SK-N-SH (cell line): ENCODE results near the gene MAN2B2. TPM values are rescaled to one million over a fixed set of nuclear protein-coding genes. Genes with fewer than 3 reads are reported as not detected.

Source experiments
- CTCF ChIA-PET: fragments of 300-600, 350-600 bp; formaldehyde crosslinking; extraction: SDS; loops from one replicate; lab custom pipeline; 2021; lab: Yijun Ruan, JAX
- POLR2A ChIA-PET: fragments of 350-600 bp; sonication (Branson Sonifier 250); formaldehyde crosslinking; extraction: SDS; loops from one replicate; lab custom pipeline; 2020; ENCODE audit warnings: antibody characterized with exemption, inconsistent platforms; lab: Yijun Ruan, JAX
- DNase-seq: peaks from one replicate; pipeline ENCODE4 v3.0.0; 2012
- H2AFZ ChIP-seq: fragments of 200-600 bp; sonication (generic); 2 replicates; pipeline ENCODE4 v1.8.1; 2016; ENCODE audit warnings: antibody characterized with exemption, mild to moderate bottlenecking, low read depth
- H3F3A ChIP-seq: fragments of 200-600 bp; sonication (generic); replicated peaks from 2 replicates; pipeline ENCODE3; 2016; ENCODE audit warnings: antibody characterized with exemption, mild to moderate bottlenecking; ENCODE audit not compliant: insufficient read depth
- H3K27ac ChIP-seq, 2 experiments: fragments of 200-500 bp in 1 of 2; fragments of 200-600 bp in 1 of 2; sonication (Bioruptor generic) in 1 of 2; sonication (generic), shearing (Covaris generic) in 1 of 2; 2 replicates each; pipeline versions ENCODE4 v1.5.1 to v1.6.1; 2014 to 2016; ENCODE audit warnings: low read depth in 2 of 2, inconsistent platforms in 1 of 2, low read length in 1 of 2, mild to moderate bottlenecking in 1 of 2, mixed read lengths in 1 of 2
- H3K27me3 ChIP-seq: fragments of 200-600 bp; sonication (generic), shearing (Covaris generic); 2 replicates; pipeline ENCODE4 v1.6.1; 2016; ENCODE audit warnings: mixed run types; ENCODE audit not compliant: insufficient read depth
- H3K36me3 ChIP-seq, 2 experiments: fragments of 200-500 bp in 1 of 2; fragments of 200-600 bp in 1 of 2; sonication (Bioruptor generic) in 1 of 2; sonication (generic) in 1 of 2; replicated peaks in 1 of 2; 2 replicates each; pipeline versions ENCODE3 to v1.5.1; 2014 to 2016; ENCODE audit warnings: low read length in 1 of 2, mild to moderate bottlenecking in 1 of 2; ENCODE audit not compliant: insufficient read depth in 2 of 2, control insufficient read depth in 1 of 2
- H3K4me1 ChIP-seq, 2 experiments: fragments of 200-500 bp in 1 of 2; fragments of 200-600 bp in 1 of 2; sonication (Bioruptor generic) in 1 of 2; sonication (generic), shearing (Covaris generic) in 1 of 2; 2 replicates each; pipeline versions ENCODE4 v1.5.1 to v1.6.1; 2014 to 2016; ENCODE audit warnings: low read depth in 1 of 2, low read length in 1 of 2, mixed run types in 1 of 2; ENCODE audit not compliant: insufficient read depth in 2 of 2, control insufficient read depth in 1 of 2
- H3K4me2 ChIP-seq: fragments of 200-600 bp; sonication (generic), shearing (Covaris generic); 2 replicates; pipeline ENCODE4 v1.6.1; 2017; ENCODE audit warnings: mixed run types
- H3K4me3 ChIP-seq, 2 experiments: fragments of 200-500 bp in 1 of 2; fragments of 200-600 bp in 1 of 2; sonication (Bioruptor generic) in 1 of 2; sonication (generic), shearing (Covaris generic) in 1 of 2; 2 replicates each; pipeline versions ENCODE4 v1.5.1 to v1.8.1; 2014 to 2016; ENCODE audit warnings: low read depth in 2 of 2, inconsistent platforms in 1 of 2, low read length in 1 of 2, mild to moderate bottlenecking in 1 of 2, mixed read lengths in 1 of 2, moderate library complexity in 1 of 2
- H3K79me2 ChIP-seq: fragments of 200-600 bp; sonication (generic); 2 replicates; pipeline ENCODE4 v1.8.1; 2017; ENCODE audit warnings: mild to moderate bottlenecking; ENCODE audit not compliant: insufficient read depth
- H3K9ac ChIP-seq: fragments of 200-600 bp; sonication (generic); 2 replicates; pipeline ENCODE4 v1.6.1; 2017; ENCODE audit warnings: mixed run types
- H3K9me2 ChIP-seq: fragments of 200-600 bp; sonication (generic); 2 replicates; pipeline ENCODE4 v1.6.1; 2017; ENCODE audit warnings: mixed run types
- H3K9me3 ChIP-seq: fragments of 200-600 bp; sonication (generic); 2 replicates; pipeline ENCODE4 v1.6.1; 2017; ENCODE audit warnings: mixed run types, mild to moderate bottlenecking, moderate library complexity
- H4K20me1 ChIP-seq: fragments of 200-600 bp; sonication (generic); 2 replicates; pipeline ENCODE4 v1.6.1; 2017; ENCODE audit warnings: mild to moderate bottlenecking, mixed run types; ENCODE audit not compliant: insufficient read depth
- EP300 ChIP-seq, 2 experiments: IDR thresholded peaks; 2 replicates each; pipeline versions ENCODE4 v1.4.0 to v1.6.1; 2012; ENCODE audit warnings: borderline replicate concordance in 1 of 2, low read depth in 1 of 2, low read length in 1 of 2
- EZH2phosphoT487 ChIP-seq: fragments of 200-600 bp; sonication (generic); IDR thresholded peaks from 2 replicates; pipeline ENCODE4 v1.6.1; 2017; ENCODE audit warnings: low read depth, mixed run types, mild to moderate bottlenecking, antibody characterized with exemption, moderate library complexity, borderline replicate concordance
- FOSL2 ChIP-seq: IDR thresholded peaks from 2 replicates; pipeline ENCODE4 v1.4.0; 2012; ENCODE audit warnings: low read depth, mild to moderate bottlenecking, moderate library complexity, borderline replicate concordance
- FOXJ3 ChIP-seq: sonication (generic); formaldehyde crosslinking; IDR thresholded peaks from 2 replicates; pipeline ENCODE4 v1.5.1; 2020; ENCODE audit warnings: mild to moderate bottlenecking, missing genetic modification reagents
- GABPA ChIP-seq: IDR thresholded peaks from 2 replicates; pipeline ENCODE4 v1.4.0; 2012; ENCODE audit warnings: low read depth, mild to moderate bottlenecking
- JUND ChIP-seq: IDR thresholded peaks from 2 replicates; pipeline ENCODE4 v1.4.0; 2012
- MEF2A ChIP-seq: IDR thresholded peaks from 2 replicates; pipeline ENCODE4 v1.4.0; 2012; ENCODE audit warnings: low read depth, borderline replicate concordance
- MXI1 ChIP-seq: IDR thresholded peaks from 2 replicates; pipeline ENCODE4 v1.6.1; 2012; ENCODE audit warnings: mild to moderate bottlenecking, low read depth, low read length, improper control_type of control experiment
- RCOR1 ChIP-seq: fragments of 150-350 bp; IDR thresholded peaks from 2 replicates; pipeline ENCODE4 v1.6.1; 2017; ENCODE audit warnings: antibody characterized with exemption, low read length
- RXRA ChIP-seq: IDR thresholded peaks from 2 replicates; pipeline ENCODE4 v1.4.0; 2012; ENCODE audit warnings: low read depth, mild to moderate bottlenecking, borderline replicate concordance
- SIN3A ChIP-seq: IDR thresholded peaks from 2 replicates; pipeline ENCODE4 v1.6.1; 2012; ENCODE audit warnings: low read depth, mild to moderate bottlenecking, low read length, moderate library complexity, borderline replicate concordance
- TAF1 ChIP-seq: IDR thresholded peaks from 2 replicates; pipeline ENCODE4 v1.6.1; 2012; ENCODE audit warnings: low read depth, mild to moderate bottlenecking, low read length, moderate library complexity, borderline replicate concordance
- TCF12 ChIP-seq: IDR thresholded peaks from 2 replicates; pipeline ENCODE4 v1.4.0; 2012
- WGBS: methylation state at CpG from one replicate; pipeline ENCODE4 v1.1.6; 2017; ENCODE audit warnings: low lambda C conversion rate; 5-methylcytosine and 5-hydroxymethylcytosine counted together
- polyA plus RNA-seq, 3 experiments: library from polyadenylated mRNA; depleted of rRNA; stranded (reverse); fragments of >200 nt; gene quantifications; 2 replicates each; pipeline ENCODE4 v1.2.3, GENCODE V29; 2012
- TF ChIP-seq, protein P1 (sequence below): IDR thresholded peaks from 2 replicates; pipeline ENCODE4 v1.4.0; 2012; ENCODE audit warnings: low read depth, borderline replicate concordance
- TF ChIP-seq, protein P2 (sequence below): fragments of 150-350 bp; IDR thresholded peaks from 2 replicates; pipeline ENCODE4 v1.6.1; 2017; ENCODE audit warnings: antibody characterized with exemption, low read length, low read depth, borderline replicate concordance
- TF ChIP-seq, protein P3 (sequence below): IDR thresholded peaks from 2 replicates; pipeline ENCODE4 v1.4.0; 2012; ENCODE audit warnings: low read depth, borderline replicate concordance
- TF ChIP-seq, protein P4 (sequence below): fragments of 200-600 bp; sonication (generic); IDR thresholded peaks from 2 replicates; pipeline ENCODE4 v1.6.1; 2017; ENCODE audit warnings: antibody characterized with exemption, mild to moderate bottlenecking, moderate library complexity
- TF ChIP-seq, protein P5 (sequence below): IDR thresholded peaks from 2 replicates; pipeline ENCODE4; 2012
- TF ChIP-seq, protein P6 (sequence below): IDR thresholded peaks from 2 replicates; pipeline ENCODE4 v1.6.1; 2012; ENCODE audit warnings: mild to moderate bottlenecking, low read depth, low read length, moderate library complexity

Gene MAN2B2
- polyA plus RNA-seq, 1 of the 3 experiments (the other 2 are of a cell fraction) = 24.9 TPM

DNA sequence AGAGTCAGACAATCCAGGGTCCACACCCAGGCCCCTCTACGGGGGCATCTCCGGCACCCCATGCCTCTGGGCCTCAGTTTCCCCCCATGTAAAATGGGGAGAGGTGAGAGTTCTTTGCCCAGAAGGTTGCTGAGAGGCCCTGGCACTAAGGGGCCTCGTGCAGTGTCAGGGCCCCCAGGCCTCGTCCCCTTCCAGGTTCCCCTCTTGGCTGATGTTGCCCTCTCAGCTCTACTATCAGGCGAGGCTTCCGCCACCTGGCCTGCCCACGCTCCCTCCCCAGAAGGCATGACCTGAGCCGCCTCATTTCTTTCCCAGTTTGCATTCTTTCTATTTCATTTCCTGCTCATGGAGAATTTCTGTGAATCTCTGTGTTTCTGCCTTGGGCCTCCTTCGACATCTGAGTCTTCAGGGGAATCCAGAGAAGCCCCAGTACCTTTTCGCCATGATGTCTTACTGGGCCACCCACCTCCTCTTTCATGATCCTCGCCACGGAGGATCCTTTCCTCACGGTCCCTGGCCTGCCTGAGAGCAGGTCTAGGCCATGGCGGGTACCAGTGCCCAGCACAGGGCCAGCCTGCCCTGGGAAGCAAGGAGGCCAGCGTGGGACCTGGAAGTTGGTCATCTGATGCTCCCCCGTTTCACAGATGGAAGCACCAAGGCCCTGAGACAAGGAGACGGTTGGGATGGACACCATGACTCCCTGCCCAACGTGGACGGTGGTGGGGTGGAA lies 43.6 kb downstream of the MAN2B2 start:
- no peaks in the 10 kb centered on the region for H3K79me2 ChIP-seq
- 82% methylated on average over 18 of the region's 19 CpGs for WGBS
- H2AFZ ChIP-seq = no peak overlapping the region
- H3K36me3 ChIP-seq = peaks cover 0 to 12% of the 10 kb centered on the region in 2 experiments
- no peaks in the 10 kb centered on the region for H3K4me1 ChIP-seq
- H3K4me3 ChIP-seq = no peak overlapping the region
- H3K9ac ChIP-seq = no peak overlapping the region
- H3K4me2 ChIP-seq = no peak overlapping the region
- H3K27me3 ChIP-seq = no peaks in the 10 kb centered on the region
- H3K27ac ChIP-seq = no peak overlapping the region
- H3K9me2 ChIP-seq = no peaks in the 10 kb centered on the region
- DNase-seq = no peak
- no peaks in the 10 kb centered on the region for H4K20me1 ChIP-seq
- TF ChIP-seq GABPA = no peak
- no peak for TF ChIP-seq TAF1
- TF ChIP-seq FOXJ3 (CRISPR knock-in tag) = no peak
- no peak for TF ChIP-seq FOSL2
- no peak for TF ChIP-seq EP300 (IDR thresholded peaks at IDR 0.05; ENCODE audit: borderline replicate concordance in 1 of 2, low read depth in 1 of 2, low read length in 1 of 2)
- TF ChIP-seq, protein P1, sequence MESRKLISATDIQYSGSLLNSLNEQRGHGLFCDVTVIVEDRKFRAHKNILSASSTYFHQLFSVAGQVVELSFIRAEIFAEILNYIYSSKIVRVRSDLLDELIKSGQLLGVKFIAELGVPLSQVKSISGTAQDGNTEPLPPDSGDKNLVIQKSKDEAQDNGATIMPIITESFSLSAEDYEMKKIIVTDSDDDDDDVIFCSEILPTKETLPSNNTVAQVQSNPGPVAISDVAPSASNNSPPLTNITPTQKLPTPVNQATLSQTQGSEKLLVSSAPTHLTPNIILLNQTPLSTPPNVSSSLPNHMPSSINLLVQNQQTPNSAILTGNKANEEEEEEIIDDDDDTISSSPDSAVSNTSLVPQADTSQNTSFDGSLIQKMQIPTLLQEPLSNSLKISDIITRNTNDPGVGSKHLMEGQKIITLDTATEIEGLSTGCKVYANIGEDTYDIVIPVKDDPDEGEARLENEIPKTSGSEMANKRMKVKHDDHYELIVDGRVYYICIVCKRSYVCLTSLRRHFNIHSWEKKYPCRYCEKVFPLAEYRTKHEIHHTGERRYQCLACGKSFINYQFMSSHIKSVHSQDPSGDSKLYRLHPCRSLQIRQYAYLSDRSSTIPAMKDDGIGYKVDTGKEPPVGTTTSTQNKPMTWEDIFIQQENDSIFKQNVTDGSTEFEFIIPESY = no peak
- TF ChIP-seq RCOR1 = no peak
- TF ChIP-seq, protein P2, sequence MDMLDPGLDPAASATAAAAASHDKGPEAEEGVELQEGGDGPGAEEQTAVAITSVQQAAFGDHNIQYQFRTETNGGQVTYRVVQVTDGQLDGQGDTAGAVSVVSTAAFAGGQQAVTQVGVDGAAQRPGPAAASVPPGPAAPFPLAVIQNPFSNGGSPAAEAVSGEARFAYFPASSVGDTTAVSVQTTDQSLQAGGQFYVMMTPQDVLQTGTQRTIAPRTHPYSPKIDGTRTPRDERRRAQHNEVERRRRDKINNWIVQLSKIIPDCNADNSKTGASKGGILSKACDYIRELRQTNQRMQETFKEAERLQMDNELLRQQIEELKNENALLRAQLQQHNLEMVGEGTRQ = no peak
- TF ChIP-seq, protein P3, sequence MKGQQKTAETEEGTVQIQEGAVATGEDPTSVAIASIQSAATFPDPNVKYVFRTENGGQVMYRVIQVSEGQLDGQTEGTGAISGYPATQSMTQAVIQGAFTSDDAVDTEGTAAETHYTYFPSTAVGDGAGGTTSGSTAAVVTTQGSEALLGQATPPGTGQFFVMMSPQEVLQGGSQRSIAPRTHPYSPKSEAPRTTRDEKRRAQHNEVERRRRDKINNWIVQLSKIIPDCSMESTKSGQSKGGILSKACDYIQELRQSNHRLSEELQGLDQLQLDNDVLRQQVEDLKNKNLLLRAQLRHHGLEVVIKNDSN = no peak
- no peak for TF ChIP-seq JUND
- no peak for TF ChIP-seq MEF2A
- no peak for TF ChIP-seq MXI1
- TF ChIP-seq RXRA = no peak
- TF ChIP-seq, protein P4, sequence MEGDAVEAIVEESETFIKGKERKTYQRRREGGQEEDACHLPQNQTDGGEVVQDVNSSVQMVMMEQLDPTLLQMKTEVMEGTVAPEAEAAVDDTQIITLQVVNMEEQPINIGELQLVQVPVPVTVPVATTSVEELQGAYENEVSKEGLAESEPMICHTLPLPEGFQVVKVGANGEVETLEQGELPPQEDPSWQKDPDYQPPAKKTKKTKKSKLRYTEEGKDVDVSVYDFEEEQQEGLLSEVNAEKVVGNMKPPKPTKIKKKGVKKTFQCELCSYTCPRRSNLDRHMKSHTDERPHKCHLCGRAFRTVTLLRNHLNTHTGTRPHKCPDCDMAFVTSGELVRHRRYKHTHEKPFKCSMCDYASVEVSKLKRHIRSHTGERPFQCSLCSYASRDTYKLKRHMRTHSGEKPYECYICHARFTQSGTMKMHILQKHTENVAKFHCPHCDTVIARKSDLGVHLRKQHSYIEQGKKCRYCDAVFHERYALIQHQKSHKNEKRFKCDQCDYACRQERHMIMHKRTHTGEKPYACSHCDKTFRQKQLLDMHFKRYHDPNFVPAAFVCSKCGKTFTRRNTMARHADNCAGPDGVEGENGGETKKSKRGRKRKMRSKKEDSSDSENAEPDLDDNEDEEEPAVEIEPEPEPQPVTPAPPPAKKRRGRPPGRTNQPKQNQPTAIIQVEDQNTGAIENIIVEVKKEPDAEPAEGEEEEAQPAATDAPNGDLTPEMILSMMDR = no peak
- no peak for TF ChIP-seq TCF12
- TF ChIP-seq EZH2phosphoT487 = no peak
- no peak for TF ChIP-seq SIN3A
- TF ChIP-seq, protein P5, sequence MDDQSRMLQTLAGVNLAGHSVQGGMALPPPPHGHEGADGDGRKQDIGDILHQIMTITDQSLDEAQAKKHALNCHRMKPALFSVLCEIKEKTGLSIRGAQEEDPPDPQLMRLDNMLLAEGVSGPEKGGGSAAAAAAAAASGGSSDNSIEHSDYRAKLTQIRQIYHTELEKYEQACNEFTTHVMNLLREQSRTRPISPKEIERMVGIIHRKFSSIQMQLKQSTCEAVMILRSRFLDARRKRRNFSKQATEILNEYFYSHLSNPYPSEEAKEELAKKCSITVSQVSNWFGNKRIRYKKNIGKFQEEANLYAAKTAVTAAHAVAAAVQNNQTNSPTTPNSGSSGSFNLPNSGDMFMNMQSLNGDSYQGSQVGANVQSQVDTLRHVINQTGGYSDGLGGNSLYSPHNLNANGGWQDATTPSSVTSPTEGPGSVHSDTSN = no peak
- TF ChIP-seq, protein P6, sequence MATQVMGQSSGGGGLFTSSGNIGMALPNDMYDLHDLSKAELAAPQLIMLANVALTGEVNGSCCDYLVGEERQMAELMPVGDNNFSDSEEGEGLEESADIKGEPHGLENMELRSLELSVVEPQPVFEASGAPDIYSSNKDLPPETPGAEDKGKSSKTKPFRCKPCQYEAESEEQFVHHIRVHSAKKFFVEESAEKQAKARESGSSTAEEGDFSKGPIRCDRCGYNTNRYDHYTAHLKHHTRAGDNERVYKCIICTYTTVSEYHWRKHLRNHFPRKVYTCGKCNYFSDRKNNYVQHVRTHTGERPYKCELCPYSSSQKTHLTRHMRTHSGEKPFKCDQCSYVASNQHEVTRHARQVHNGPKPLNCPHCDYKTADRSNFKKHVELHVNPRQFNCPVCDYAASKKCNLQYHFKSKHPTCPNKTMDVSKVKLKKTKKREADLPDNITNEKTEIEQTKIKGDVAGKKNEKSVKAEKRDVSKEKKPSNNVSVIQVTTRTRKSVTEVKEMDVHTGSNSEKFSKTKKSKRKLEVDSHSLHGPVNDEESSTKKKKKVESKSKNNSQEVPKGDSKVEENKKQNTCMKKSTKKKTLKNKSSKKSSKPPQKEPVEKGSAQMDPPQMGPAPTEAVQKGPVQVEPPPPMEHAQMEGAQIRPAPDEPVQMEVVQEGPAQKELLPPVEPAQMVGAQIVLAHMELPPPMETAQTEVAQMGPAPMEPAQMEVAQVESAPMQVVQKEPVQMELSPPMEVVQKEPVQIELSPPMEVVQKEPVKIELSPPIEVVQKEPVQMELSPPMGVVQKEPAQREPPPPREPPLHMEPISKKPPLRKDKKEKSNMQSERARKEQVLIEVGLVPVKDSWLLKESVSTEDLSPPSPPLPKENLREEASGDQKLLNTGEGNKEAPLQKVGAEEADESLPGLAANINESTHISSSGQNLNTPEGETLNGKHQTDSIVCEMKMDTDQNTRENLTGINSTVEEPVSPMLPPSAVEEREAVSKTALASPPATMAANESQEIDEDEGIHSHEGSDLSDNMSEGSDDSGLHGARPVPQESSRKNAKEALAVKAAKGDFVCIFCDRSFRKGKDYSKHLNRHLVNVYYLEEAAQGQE = no peak
- no peaks in the 10 kb centered on the region for H3F3A ChIP-seq
- CTCF ChIA-PET = no interaction called here
- no peaks in the 10 kb centered on the region for H3K9me3 ChIP-seq
- POLR2A ChIA-PET = no interaction called here
